Esophagus squamous epithelium (tissue), 4 donors: ENCODE data around the gene EPAS1.

Source experiments
- CTCF ChIP-seq, 6 experiments: fragments of 450-650 bp in 4 of 6; fragments of 200-600 bp in 2 of 6; sonication (generic) in 2 of 6; IDR thresholded peaks; one replicate each; pipeline ENCODE4 v1.5.1; 2016 to 2019; ENCODE audit warnings: antibody characterized with exemption in 6 of 6, mild to moderate bottlenecking in 4 of 6, moderate library complexity in 4 of 6
- POLR2A ChIP-seq, 4 donors: fragments of 450-650 bp; IDR thresholded peaks; one replicate each; pipeline ENCODE4 v1.6.1; 2017; ENCODE audit warnings: antibody characterized with exemption in 4 of 4, mild to moderate bottlenecking in 4 of 4, moderate library complexity in 3 of 4

GRCh38 chr2:46319711-46320110 is 22.5 kb downstream of the EPAS1 start:
- no peak for TF ChIP-seq CTCF (IDR thresholded peaks at IDR 0.05)
- TF ChIP-seq POLR2A (IDR thresholded peaks at IDR 0.05) = no peak
